ENCODE data around the gene SAMD13. TPM values are rescaled to one million over a fixed set of nuclear protein-coding genes. Genes with fewer than 3 reads are reported as not detected.

SAMD13 gene
- total and polyA plus RNA-seq, 4 donors, result 0.45 to 3.1 (median 1.3) TPM

GRCh38 chr1:84379138-84379916 is 77.8 kb downstream of the SAMD13 start:
- Histone ChIP-seq H3K27me3 (ENCODE audit: control insufficient read depth in 1 of 2, insufficient read depth in 2 of 2, low read length in 1 of 2) (no peaks in the 10 kb centered on the region), H3K4me3 (ENCODE audit: low read length in 2 of 2) (no peak overlapping the region), H3K27ac (ENCODE audit: low read depth in 1 of 2, low read length in 2 of 2) (no peak overlapping the region), H3K9me3 (ENCODE audit: control insufficient read depth, low read length) (no peaks in the 10 kb centered on the region), H3K4me1 (ENCODE audit: control insufficient read depth in 1 of 2, insufficient read depth in 2 of 2, low read length in 2 of 2) (peaks cover 0 to 9% of the 10 kb centered on the region in 2 donors), H3K36me3 (ENCODE audit: control insufficient read depth in 1 of 2, insufficient read depth in 2 of 2, low read length in 1 of 2) (no peaks in the 10 kb centered on the region)
- WGBS, 2 donors, result 89 to 93% methylated on average over 4 of the region's 4 CpGs
- no peak for ATAC-seq (ENCODE audit: low FRiP score)
- intact Hi-C loops (cut with DNase I), result no loop called here
- no peak for DNase-seq

- no peak for ATAC-seq (ENCODE audit: low FRiP score)
- Histone ChIP-seq H3K4me3 (ENCODE audit: low read length in 2 of 2) (no peak overlapping the region), H3K9me3 (ENCODE audit: control insufficient read depth, low read length) (no peaks in the 10 kb centered on the region), H3K27ac (ENCODE audit: low read depth in 1 of 2, low read length in 2 of 2) (no peak overlapping the region), H3K36me3 (ENCODE audit: control insufficient read depth in 1 of 2, insufficient read depth in 2 of 2, low read length in 1 of 2) (no peaks in the 10 kb centered on the region), H3K4me1 (ENCODE audit: control insufficient read depth in 1 of 2, insufficient read depth in 2 of 2, low read length in 2 of 2) (peaks cover 0 to 5% of the 10 kb centered on the region in 2 donors), H3K27me3 (ENCODE audit: control insufficient read depth in 1 of 2, insufficient read depth in 2 of 2, low read length in 1 of 2) (no peaks in the 10 kb centered on the region)
- no peak for DNase-seq
- intact Hi-C loops (cut with DNase I), result no loop called here
- WGBS, 2 donors, result 58 to 77% methylated on average over 1 of the region's 1 CpG
These were observed 78.3 kb downstream of the SAMD13 start for GRCh38 chr1:84379917-84380180.

- H3K4me3 ChIP-seq (ENCODE audit: low read length in 2 of 2), result no peak overlapping the region
- ATAC-seq (ENCODE audit: low FRiP score) (no peak), DNase-seq (no peak)
- H3K36me3 ChIP-seq (ENCODE audit: control insufficient read depth in 1 of 2, insufficient read depth in 2 of 2, low read length in 1 of 2), result no peaks in the 10 kb centered on the region
- no peaks in the 10 kb centered on the region for H3K4me1 ChIP-seq (ENCODE audit: control insufficient read depth in 1 of 2, insufficient read depth in 2 of 2, low read length in 2 of 2)
- H3K27me3 ChIP-seq (ENCODE audit: control insufficient read depth in 1 of 2, insufficient read depth in 2 of 2, low read length in 1 of 2), result no peaks in the 10 kb centered on the region
- intact Hi-C loops (cut with DNase I), result no loop called here
- WGBS, 2 donors, result 86 to 98% methylated on average over 3 of the region's 3 CpGs
- H3K9me3 ChIP-seq (ENCODE audit: control insufficient read depth, low read length), result no peaks in the 10 kb centered on the region
- no peak overlapping the region for H3K27ac ChIP-seq (ENCODE audit: low read depth in 1 of 2, low read length in 2 of 2)
These were observed 80.6 kb downstream of the SAMD13 start for GRCh38 chr1:84382127-84382526.

GRCh38 chr1:84385347-84385746 is 83.8 kb downstream of the SAMD13 start:
- ATAC-seq (ENCODE audit: low FRiP score), result no peak
- H3K27ac ChIP-seq (ENCODE audit: low read depth in 1 of 2, low read length in 2 of 2), result no peak overlapping the region
- WGBS, 2 donors, result 95 to 97% methylated on average over 1 of the region's 1 CpG
- no peaks in the 10 kb centered on the region for H3K4me1 ChIP-seq (ENCODE audit: control insufficient read depth in 1 of 2, insufficient read depth in 2 of 2, low read length in 2 of 2)
- no peak overlapping the region for H3K4me3 ChIP-seq (ENCODE audit: low read length in 2 of 2)
- no peaks in the 10 kb centered on the region for H3K27me3 ChIP-seq (ENCODE audit: control insufficient read depth in 1 of 2, insufficient read depth in 2 of 2, low read length in 1 of 2)
- DNase-seq, result no peak
- intact Hi-C loops (cut with DNase I), result no loop called here
- no peaks in the 10 kb centered on the region for H3K36me3 ChIP-seq (ENCODE audit: control insufficient read depth in 1 of 2, insufficient read depth in 2 of 2, low read length in 1 of 2)
- H3K9me3 ChIP-seq (ENCODE audit: control insufficient read depth, low read length), result no peaks in the 10 kb centered on the region

- intact Hi-C loops (cut with DNase I), result no loop called here
- Histone ChIP-seq H3K36me3 (ENCODE audit: control insufficient read depth in 1 of 2, insufficient read depth in 2 of 2, low read length in 1 of 2) (no peaks in the 10 kb centered on the region), H3K4me1 (ENCODE audit: control insufficient read depth in 1 of 2, insufficient read depth in 2 of 2, low read length in 2 of 2) (no peaks in the 10 kb centered on the region), H3K27me3 (ENCODE audit: control insufficient read depth in 1 of 2, insufficient read depth in 2 of 2, low read length in 1 of 2) (no peaks in the 10 kb centered on the region), H3K4me3 (ENCODE audit: low read length in 2 of 2) (no peak overlapping the region), H3K9me3 (ENCODE audit: control insufficient read depth, low read length) (no peaks in the 10 kb centered on the region), H3K27ac (ENCODE audit: low read depth in 1 of 2, low read length in 2 of 2) (no peak overlapping the region)
- ATAC-seq (ENCODE audit: low FRiP score) (no peak), DNase-seq (no peak)
- whole genome bisulfite sequencing, 2 donors, result 92 to 94% methylated on average over 5 of the region's 5 CpGs
These were observed 85.4 kb downstream of the SAMD13 start for GRCh38 chr1:84386716-84387479.

GRCh38 chr1:84387480-84388163 is 86.1 kb downstream of the SAMD13 start:
- ATAC-seq (ENCODE audit: low FRiP score), result no peak
- Histone ChIP-seq H3K36me3 (ENCODE audit: control insufficient read depth in 1 of 2, insufficient read depth in 2 of 2, low read length in 1 of 2) (no peaks in the 10 kb centered on the region), H3K27me3 (ENCODE audit: control insufficient read depth in 1 of 2, insufficient read depth in 2 of 2, low read length in 1 of 2) (no peaks in the 10 kb centered on the region), H3K9me3 (ENCODE audit: control insufficient read depth, low read length) (no peaks in the 10 kb centered on the region), H3K4me3 (ENCODE audit: low read length in 2 of 2) (no peak overlapping the region), H3K4me1 (ENCODE audit: control insufficient read depth in 1 of 2, insufficient read depth in 2 of 2, low read length in 2 of 2) (no peaks in the 10 kb centered on the region), H3K27ac (ENCODE audit: low read depth in 1 of 2, low read length in 2 of 2) (no peak overlapping the region)
- WGBS, 2 donors, result 74 to 77% methylated on average over 8 of the region's 8 CpGs
- DNase-seq, result no peak
- intact Hi-C loops (cut with DNase I), result no loop called here

GRCh38 chr1:84390226-84390625 is 88.7 kb downstream of the SAMD13 start:
- Histone ChIP-seq H3K36me3 (ENCODE audit: control insufficient read depth in 1 of 2, insufficient read depth in 2 of 2, low read length in 1 of 2) (no peaks in the 10 kb centered on the region), H3K4me1 (ENCODE audit: control insufficient read depth in 1 of 2, insufficient read depth in 2 of 2, low read length in 2 of 2) (no peaks in the 10 kb centered on the region), H3K27me3 (ENCODE audit: control insufficient read depth in 1 of 2, insufficient read depth in 2 of 2, low read length in 1 of 2) (no peaks in the 10 kb centered on the region), H3K4me3 (ENCODE audit: low read length in 2 of 2) (no peak overlapping the region), H3K9me3 (ENCODE audit: control insufficient read depth, low read length) (no peaks in the 10 kb centered on the region), H3K27ac (ENCODE audit: low read depth in 1 of 2, low read length in 2 of 2) (no peak overlapping the region)
- DNase-seq (no peak), ATAC-seq (ENCODE audit: low FRiP score) (no peak)
- intact Hi-C loops (cut with DNase I), result no loop called here

- intact Hi-C loops (cut with DNase I), result no loop called here
- H3K4me1 ChIP-seq (ENCODE audit: control insufficient read depth in 1 of 2, insufficient read depth in 2 of 2, low read length in 2 of 2), result no peaks in the 10 kb centered on the region
- no peaks in the 10 kb centered on the region for H3K9me3 ChIP-seq (ENCODE audit: control insufficient read depth, low read length)
- H3K27me3 ChIP-seq (ENCODE audit: control insufficient read depth in 1 of 2, insufficient read depth in 2 of 2, low read length in 1 of 2), result no peaks in the 10 kb centered on the region
- no peak for ATAC-seq (ENCODE audit: low FRiP score)
- DNase-seq, result no peak
- H3K36me3 ChIP-seq (ENCODE audit: control insufficient read depth in 1 of 2, insufficient read depth in 2 of 2, low read length in 1 of 2), result no peaks in the 10 kb centered on the region
- H3K4me3 ChIP-seq (ENCODE audit: low read length in 2 of 2), result no peak within 1 kb of the TSS
- H3K27ac ChIP-seq (ENCODE audit: low read depth in 1 of 2, low read length in 2 of 2), result no peak within 1 kb of the TSS
- 83 to 84% methylated on average over 11 of the region's 11 CpGs for WGBS, 2 donors
These were observed 97.0 kb downstream of the SAMD13 start, which contains the start of gene DNASE2B for GRCh38 chr1:84398175-84399155. DNASE2B (plus strand) TSS chr1:84398484; CDS start chr1:84398565, 81 bp downstream.

Data from aorta (tissue), 5 donors.